A204.1 (cell line): Measurements from ENCODE around the gene AMOTL2.

ENCODE experiments used
- FAIRE-seq: peaks from 2 replicates; lab custom pipeline; 2012; peaks lifted over from hg19 to GRCh38; lab: Jason Lieb, UNC

The AMOTL2 gene

DNA sequence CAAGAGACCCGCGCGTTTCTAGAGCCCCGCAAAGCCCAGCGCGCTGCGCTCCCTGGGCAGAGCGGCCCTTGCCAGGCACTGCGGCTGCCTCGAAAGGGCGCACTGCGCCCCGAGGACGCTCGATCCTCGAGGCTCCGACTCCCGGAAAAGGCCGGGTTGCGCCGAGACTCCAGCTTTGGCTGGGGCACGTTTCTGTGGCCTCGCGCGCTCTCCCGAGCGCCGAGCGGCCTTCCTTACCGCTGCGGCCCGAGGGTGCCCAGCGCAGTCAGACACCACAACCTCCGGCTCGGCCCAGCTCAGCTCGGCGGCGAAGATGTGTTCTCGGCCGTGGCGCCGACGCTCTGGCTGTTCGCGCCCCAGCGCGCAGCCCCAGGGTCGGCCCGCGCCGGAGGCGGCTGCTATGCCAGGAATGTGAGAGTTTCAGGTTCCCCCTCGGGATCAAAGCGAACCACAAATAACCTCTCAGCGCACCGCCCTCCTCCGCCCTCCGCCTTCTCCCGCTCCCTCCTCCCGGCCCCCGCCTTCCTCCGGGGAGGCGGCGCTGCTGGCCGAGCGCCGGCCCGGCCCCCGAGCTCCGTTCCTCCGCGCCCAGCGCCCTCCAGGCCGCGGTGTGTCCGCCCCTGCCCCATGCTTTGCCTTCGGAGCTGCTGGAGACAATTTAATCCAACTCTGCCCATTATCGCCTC is at the start of gene AMOTL2:
AMOTL2 (minus strand) TSS at position 343 of the 686 bp plus-strand sequence. CDS start 3,014 bp downstream, outside the sequence.
- no peak for FAIRE-seq

DNA sequence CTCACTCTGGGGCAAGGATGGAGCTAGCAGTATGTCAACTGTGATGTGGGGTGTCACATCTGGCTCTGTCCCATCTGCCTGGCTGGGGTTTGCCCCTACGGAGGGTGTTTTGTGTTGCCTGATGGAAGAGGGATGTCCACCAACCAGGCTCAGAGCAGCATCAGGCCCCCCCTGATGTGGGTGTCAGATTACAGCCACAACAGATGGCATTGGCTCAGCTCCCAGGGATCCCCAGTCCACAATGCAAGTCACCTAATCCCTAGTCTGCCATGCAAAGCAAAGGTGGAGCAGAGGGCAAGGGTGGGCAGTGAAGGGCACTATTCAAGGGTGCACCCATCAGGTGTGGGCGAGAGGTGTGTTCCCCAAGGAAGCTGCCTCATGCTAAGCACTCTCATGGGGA is 48.9 kb upstream of the AMOTL2 start:
- FAIRE-seq, result no peak

GRCh38 chr3:134419960-134420321 is 45.7 kb upstream of the AMOTL2 start:
- FAIRE-seq, result no peak

DNA sequence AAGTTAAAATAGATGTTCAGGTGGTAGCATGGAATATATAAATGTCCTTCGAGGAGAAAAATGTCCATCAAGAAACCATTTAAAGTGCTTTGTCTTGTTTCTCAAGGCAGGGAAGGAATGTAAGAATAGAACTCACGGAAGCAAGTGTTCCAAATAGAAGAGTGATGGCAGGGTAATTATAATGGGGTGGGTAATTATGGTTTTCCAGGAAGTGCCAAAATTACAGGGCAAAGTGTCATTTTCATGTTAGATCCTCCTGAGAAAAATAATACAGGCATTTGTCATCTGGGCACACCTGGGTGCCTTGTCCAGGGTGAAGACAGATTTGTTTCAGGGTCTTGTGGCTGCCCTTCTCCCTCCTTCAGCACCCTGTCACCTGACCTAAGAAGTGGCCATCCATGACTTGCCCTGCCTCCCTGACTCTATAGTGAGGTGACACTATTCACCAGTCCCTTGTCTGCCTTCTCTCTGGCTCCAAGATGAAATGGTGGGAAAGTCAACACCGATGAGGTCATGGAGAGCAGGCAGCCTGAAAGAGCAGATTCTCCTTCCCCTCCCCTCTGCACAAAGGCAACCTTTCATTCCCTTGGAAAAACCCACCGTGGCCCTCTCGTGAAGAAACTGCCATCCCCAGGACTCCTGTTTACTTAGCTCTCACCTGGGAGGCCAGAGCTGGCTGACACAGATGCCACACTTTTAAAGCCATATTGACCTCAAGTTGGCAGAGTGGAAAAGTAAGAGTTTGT is 45.1 kb upstream of the AMOTL2 start:
- no peak for FAIRE-seq

GRCh38 chr3:134409041-134409440 is 34.8 kb upstream of the AMOTL2 start:
- no peak for FAIRE-seq

GRCh38 chr3:134407239-134407625 is 33.0 kb upstream of the AMOTL2 start:
- FAIRE-seq, result no peak

GRCh38 chr3:134406331-134407238 is 32.3 kb upstream of the AMOTL2 start:
- FAIRE-seq, result no peak

- no peak for FAIRE-seq
Observed at GRCh38 chr3:134404366-134404885, 30.2 kb upstream of the AMOTL2 start.

- no peak for FAIRE-seq
Observed at GRCh38 chr3:134397755-134398154, 23.5 kb upstream of the AMOTL2 start.

DNA sequence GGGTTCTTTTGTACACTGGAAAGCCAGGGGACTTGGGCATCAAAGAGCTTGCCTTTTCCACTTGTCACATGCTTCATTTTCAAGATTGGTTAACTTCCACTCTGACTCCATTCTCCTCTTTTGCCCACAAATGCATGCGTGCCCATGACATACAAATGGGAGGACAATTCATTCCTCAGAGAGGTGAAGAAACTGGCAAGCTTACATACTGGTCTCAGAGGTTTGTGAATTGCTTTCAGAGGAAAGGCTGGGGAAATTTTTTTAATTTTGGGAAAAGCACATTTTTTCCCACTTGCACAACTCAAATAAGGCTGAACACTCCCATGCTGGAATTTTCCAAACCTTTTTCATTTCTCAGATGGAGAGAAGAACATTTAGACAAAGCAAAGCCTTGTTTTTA is 20.9 kb upstream of the AMOTL2 start:
- FAIRE-seq, result no peak

DNA sequence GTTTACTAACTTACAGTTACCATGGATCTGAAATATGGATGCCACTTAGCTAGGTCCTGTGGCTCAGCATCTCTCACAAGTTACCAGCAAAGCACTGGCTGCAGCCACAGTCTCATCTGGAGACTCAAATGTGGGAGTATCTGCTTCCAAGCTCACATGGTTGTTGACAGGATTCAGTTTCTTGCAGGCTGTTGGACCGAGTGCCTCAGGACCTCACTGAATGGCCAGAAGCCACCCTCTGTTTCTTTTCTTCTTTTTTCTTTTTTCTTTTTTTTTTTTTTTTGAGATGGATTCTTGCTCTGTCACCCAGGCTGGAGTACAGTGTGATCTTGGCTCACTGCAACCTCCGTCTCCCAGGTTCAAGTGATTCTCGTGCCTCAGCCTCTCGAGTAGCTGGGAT is 20.1 kb upstream of the AMOTL2 start:
- FAIRE-seq, result no peak

DNA sequence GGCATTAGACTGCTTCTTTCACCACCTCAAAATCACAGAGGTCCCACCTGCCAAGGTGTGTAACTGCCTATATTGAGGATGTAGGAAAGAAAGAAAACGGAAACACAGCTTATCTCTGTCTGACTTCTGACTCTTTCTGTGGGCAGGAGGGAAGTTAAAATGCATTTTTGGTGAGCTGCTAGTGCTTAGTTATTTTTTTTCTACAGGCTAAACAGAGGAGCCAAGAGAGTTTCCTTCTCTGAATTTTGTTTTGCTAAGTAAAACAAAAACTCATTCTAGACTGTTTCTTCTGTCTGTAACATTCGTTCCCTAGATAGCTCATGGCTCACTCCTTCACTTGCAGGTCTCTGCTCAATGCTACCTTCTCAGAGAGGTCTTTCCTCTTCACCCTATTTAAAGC is 18.8 kb upstream of the AMOTL2 start:
- no peak for FAIRE-seq

- no peak for FAIRE-seq
Observed at GRCh38 chr3:134392336-134392983, 18.2 kb upstream of the AMOTL2 start.

DNA sequence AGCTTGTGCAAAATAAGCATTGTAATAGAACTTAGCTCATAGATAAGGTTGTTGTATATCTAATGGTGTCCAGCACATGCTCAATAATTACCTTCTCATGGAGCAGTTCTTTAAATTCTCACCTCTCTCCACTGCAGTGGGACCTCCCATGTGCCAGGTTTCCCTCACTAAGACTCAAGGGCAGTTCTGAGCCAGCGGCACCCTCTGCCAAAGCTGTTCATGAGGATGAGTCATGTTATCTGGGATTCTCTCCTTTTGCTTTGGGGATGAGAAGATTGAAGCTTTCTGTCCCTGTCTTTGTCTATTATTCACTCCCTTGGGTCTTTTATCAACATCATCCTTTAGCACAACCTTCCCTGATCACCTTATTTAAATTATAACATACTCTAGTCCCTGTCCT is 15.6 kb upstream of the AMOTL2 start:
- no peak for FAIRE-seq

GRCh38 chr3:134388788-134389485 is 14.7 kb upstream of the AMOTL2 start:
- FAIRE-seq, result no peak

- no peak for FAIRE-seq
Observed at GRCh38 chr3:134388292-134388691, 14.0 kb upstream of the AMOTL2 start.

DNA sequence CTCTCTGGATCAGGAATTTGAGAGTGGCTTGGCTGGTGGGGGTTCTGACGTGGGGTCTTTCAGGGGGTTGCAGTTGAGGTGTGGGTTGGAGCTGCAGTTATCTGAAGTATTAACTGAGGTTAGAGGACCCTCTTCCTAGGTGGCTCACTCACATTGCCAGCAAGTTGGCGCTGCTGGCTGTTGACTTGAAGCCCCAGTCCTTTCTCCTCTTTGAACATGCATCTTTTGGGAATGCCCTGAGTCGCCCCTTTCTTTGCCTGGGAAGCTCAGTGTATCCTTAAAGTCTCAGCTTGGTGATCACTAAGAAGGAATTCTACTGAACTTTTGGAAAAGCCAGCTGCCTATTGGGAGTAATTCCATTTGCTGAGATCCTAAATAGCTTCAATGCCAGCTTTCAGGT is 13.0 kb upstream of the AMOTL2 start:
- FAIRE-seq, result no peak

- no peak for FAIRE-seq
Observed at GRCh38 chr3:134384963-134385362, 10.7 kb upstream of the AMOTL2 start.

- no peak for FAIRE-seq
Observed at GRCh38 chr3:134381831-134382442, 7.7 kb upstream of the AMOTL2 start.

DNA sequence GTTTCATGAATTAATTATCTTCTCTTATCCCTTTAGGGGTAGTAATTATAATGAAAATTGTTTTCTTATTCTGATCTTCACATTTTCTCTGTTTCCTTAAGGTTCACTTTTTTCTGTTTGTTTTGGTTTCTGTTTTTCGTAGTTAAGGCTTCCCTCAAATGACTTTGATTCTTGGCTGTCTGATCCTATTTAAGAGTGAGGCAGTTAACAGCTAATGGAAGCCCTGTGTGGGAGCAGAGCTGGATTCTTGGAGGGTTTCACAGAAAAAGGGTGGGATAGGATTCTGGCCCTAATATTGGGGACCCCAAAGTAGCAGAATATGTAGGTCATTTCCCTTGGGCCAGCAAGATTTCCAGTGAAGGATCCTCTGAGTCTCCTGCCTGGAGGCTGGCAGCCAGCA is 6.8 kb upstream of the AMOTL2 start:
- no peak for FAIRE-seq

GRCh38 chr3:134380249-134380648 is 6.0 kb upstream of the AMOTL2 start:
- no peak for FAIRE-seq
